ENCODE measurements around the gene ARAF. TPM values are rescaled to one million over a fixed set of nuclear protein-coding genes. Genes with fewer than 3 reads are reported as not detected.

The ARAF gene
- total RNA-seq, 1 experiment from 2014 or later = 68.5 TPM

GRCh38 chrX:47593522-47593921 lies 32.5 kb downstream of the ARAF start:
- POLR2A ChIA-PET = no interaction called here
- H3K27me3 Mint-ChIP-seq (ENCODE audit: insufficient read depth, unreplicated experiment) = peaks cover 5% of the 10 kb centered on the region
- H3K9me3 ChIP-seq = no peaks in the 10 kb centered on the region
- BruUV-seq (replicated peaks) = no TSS peak
- H3K36me3 Mint-ChIP-seq (ENCODE audit: insufficient read depth, unreplicated experiment) = no peaks in the 10 kb centered on the region
- H3K4me3 Mint-ChIP-seq (ENCODE audit: unreplicated experiment) = no peak overlapping the region
- H3K27ac Mint-ChIP-seq (ENCODE audit: unreplicated experiment) = no peak overlapping the region
- H3K4me1 Mint-ChIP-seq (ENCODE audit: low read depth, unreplicated experiment) = no peaks in the 10 kb centered on the region
- no peak overlapping the region for H3K4me3 ChIP-seq (ENCODE audit: low read depth, low read length)
- no peak for DNase-seq
- H3K27me3 ChIP-seq (replicated peaks; ENCODE audit: control insufficient read depth, insufficient read depth, low read length) = no peaks in the 10 kb centered on the region
- no peaks in the 10 kb centered on the region for H3K36me3 ChIP-seq (ENCODE audit: control insufficient read depth, insufficient read depth, low read length)
- no peak for TF ChIP-seq CTCF (IDR thresholded peaks at IDR 0.05; ENCODE audit: insufficient read depth in 1 of 2, low read depth in 1 of 2, low read length in 1 of 2, severe bottlenecking in 1 of 2, unreplicated experiment in 1 of 2)
- intact Hi-C loops (cut with micrococcal nuclease; ENCODE audit: unreplicated experiment) = no loop called here
- CTCF ChIA-PET = no interaction called here
- H3K4me1 ChIP-seq = no peaks in the 10 kb centered on the region
- H3K9me3 Mint-ChIP-seq (ENCODE audit: unreplicated experiment) = peaks cover 10% of the 10 kb centered on the region

DNA sequence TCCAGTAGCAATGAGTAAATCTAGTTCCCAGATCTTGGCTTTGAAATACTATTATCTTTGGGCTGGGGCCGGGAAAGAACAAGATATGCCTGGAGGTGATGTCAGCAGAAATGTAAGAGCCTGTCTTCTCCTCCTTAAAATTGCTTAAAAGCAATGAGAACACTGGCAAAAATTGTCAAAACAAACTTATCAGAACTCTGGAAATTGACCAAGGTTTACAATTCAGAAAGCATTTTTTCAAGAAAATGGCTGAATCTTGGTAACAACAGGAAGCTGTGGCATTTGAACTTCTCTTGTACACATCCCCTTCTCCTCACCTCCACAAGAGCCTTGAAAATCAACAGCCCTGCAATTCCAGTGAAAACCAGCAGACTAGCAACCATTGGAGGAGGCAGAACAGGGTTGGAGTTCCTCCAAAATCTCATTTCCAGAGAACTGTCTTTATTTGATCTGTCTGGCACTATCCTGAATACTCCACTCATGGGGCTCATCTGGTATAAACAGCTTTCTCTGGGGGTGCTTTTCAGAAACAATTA lies 34.8 kb downstream of the ARAF start:
- intact Hi-C loops (cut with micrococcal nuclease; ENCODE audit: unreplicated experiment) = no loop called here
- BruUV-seq (replicated peaks) = no TSS peak
- H3K36me3 ChIP-seq (ENCODE audit: control insufficient read depth, insufficient read depth, low read length) = no peaks in the 10 kb centered on the region
- no peak overlapping the region for H3K4me3 Mint-ChIP-seq (ENCODE audit: unreplicated experiment)
- H3K36me3 Mint-ChIP-seq (ENCODE audit: insufficient read depth, unreplicated experiment) = no peaks in the 10 kb centered on the region
- peaks cover 10% of the 10 kb centered on the region for H3K9me3 Mint-ChIP-seq (ENCODE audit: unreplicated experiment)
- ChIA-PET POLR2A (no interaction called here), CTCF (no interaction called here)
- no peaks in the 10 kb centered on the region for H3K27me3 ChIP-seq (replicated peaks; ENCODE audit: control insufficient read depth, insufficient read depth, low read length)
- H3K4me3 ChIP-seq (ENCODE audit: low read depth, low read length) = no peak overlapping the region
- no peaks in the 10 kb centered on the region for H3K4me1 Mint-ChIP-seq (ENCODE audit: low read depth, unreplicated experiment)
- TF ChIP-seq CTCF (IDR thresholded peaks at IDR 0.05; ENCODE audit: insufficient read depth in 1 of 2, low read depth in 1 of 2, low read length in 1 of 2, severe bottlenecking in 1 of 2, unreplicated experiment in 1 of 2) = no peak
- H3K27me3 Mint-ChIP-seq (ENCODE audit: insufficient read depth, unreplicated experiment) = peaks cover 6% of the 10 kb centered on the region
- no peaks in the 10 kb centered on the region for H3K9me3 ChIP-seq
- no peak overlapping the region for H3K27ac Mint-ChIP-seq (ENCODE audit: unreplicated experiment)
- no peaks in the 10 kb centered on the region for H3K4me1 ChIP-seq
- DNase-seq = no peak

GRCh38 chrX:47596256-47596655 lies 35.3 kb downstream of the ARAF start:
- no peaks in the 10 kb centered on the region for H3K36me3 ChIP-seq (ENCODE audit: control insufficient read depth, insufficient read depth, low read length)
- Mint-ChIP-seq H3K27ac (ENCODE audit: unreplicated experiment) (no peak overlapping the region), H3K9me3 (ENCODE audit: unreplicated experiment) (peaks cover 10% of the 10 kb centered on the region), H3K4me3 (ENCODE audit: unreplicated experiment) (no peak overlapping the region), H3K4me1 (ENCODE audit: low read depth, unreplicated experiment) (no peaks in the 10 kb centered on the region), H3K27me3 (ENCODE audit: insufficient read depth, unreplicated experiment) (peaks cover 9% of the 10 kb centered on the region), H3K36me3 (ENCODE audit: insufficient read depth, unreplicated experiment) (no peaks in the 10 kb centered on the region)
- H3K4me3 ChIP-seq (ENCODE audit: low read depth, low read length) = no peak overlapping the region
- H3K4me1 ChIP-seq = no peaks in the 10 kb centered on the region
- intact Hi-C loops (cut with micrococcal nuclease; ENCODE audit: unreplicated experiment) = no loop called here
- DNase-seq = no peak
- POLR2A ChIA-PET = no interaction called here
- no peaks in the 10 kb centered on the region for H3K27me3 ChIP-seq (replicated peaks; ENCODE audit: control insufficient read depth, insufficient read depth, low read length)
- CTCF ChIA-PET = no interaction called here
- no TSS peak for BruUV-seq (replicated peaks)
- no peak for TF ChIP-seq CTCF (IDR thresholded peaks at IDR 0.05; ENCODE audit: insufficient read depth in 1 of 2, low read depth in 1 of 2, low read length in 1 of 2, severe bottlenecking in 1 of 2, unreplicated experiment in 1 of 2)
- no peaks in the 10 kb centered on the region for H3K9me3 ChIP-seq
